HEK293 (cell line): ENCODE data around the gene TAF11.

Experiments
- ATF2 ChIP-seq: fragments of 450-650 bp; formaldehyde crosslinking; IDR thresholded peaks from 2 replicates; pipeline ENCODE4 v1.5.1; 2016; ENCODE audit warnings: missing biosample characterization, missing genetic modification characterization, low read depth
- PRDM10 ChIP-seq: fragments of 450-650 bp; formaldehyde crosslinking; IDR thresholded peaks from 2 replicates; pipeline ENCODE4 v1.5.1; 2016; ENCODE audit warnings: missing biosample characterization, missing genetic modification characterization
- RBAK ChIP-seq: fragments of 450-650 bp; formaldehyde crosslinking; IDR thresholded peaks from 2 replicates; pipeline ENCODE4 v1.5.1; 2016; ENCODE audit warnings: missing biosample characterization, missing genetic modification characterization
- ZNF148 ChIP-seq: fragments of 450-650 bp; formaldehyde crosslinking; IDR thresholded peaks from 2 replicates; pipeline ENCODE4 v1.5.0; 2017; ENCODE audit warnings: missing biosample characterization, missing genetic modification characterization, borderline replicate concordance
- ZNF426 ChIP-seq: fragments of 450-650 bp; formaldehyde crosslinking; IDR thresholded peaks from 2 replicates; pipeline ENCODE4 v1.5.1; 2017; ENCODE audit warnings: missing biosample characterization, missing genetic modification characterization, mild to moderate bottlenecking, inconsistent platforms, moderate library complexity
- ZNF692 ChIP-seq: fragments of 450-650 bp; formaldehyde crosslinking; IDR thresholded peaks from 2 replicates; pipeline ENCODE4 v1.5.1; 2016; ENCODE audit warnings: missing biosample characterization, missing genetic modification characterization
- ZNF701 ChIP-seq: fragments of 450-650 bp; formaldehyde crosslinking; IDR thresholded peaks from 2 replicates; pipeline ENCODE4 v1.5.1; 2016; ENCODE audit warnings: missing biosample characterization, missing genetic modification characterization

GRCh38 chr6:34834789-34835518 lies 52.9 kb downstream of the TAF11 start:
- TF ChIP-seq ATF2 (tag by site-specific recombination) (no peak), ZNF692 (tag by site-specific recombination) (no peak), RBAK (tag by site-specific recombination) (no peak), PRDM10 (tag by site-specific recombination) (no peak), ZNF701 (tag by site-specific recombination) (no peak), ZNF148 (tag by site-specific recombination) (no peak), ZNF426 (tag by site-specific recombination) (no peak)
